Erythroblast (primary cell): ENCODE results near the gene DND1.
"Not testable (repeated sequence)": the region's sequence is repeated elsewhere in the genome, so short reads cannot be mapped to it uniquely, and the experiment has no call there.

Experiments
- DNase-seq, 2 experiments: peaks; one replicate each; lab custom pipeline; 2025; lab: John Stamatoyannopoulos, UW
- GATA1 ChIP-seq: IDR thresholded peaks from 2 replicates; pipeline ENCODE4 v1.6.1; 2011; ENCODE audit warnings: low read depth, mild to moderate bottlenecking, control low read depth, low read length, moderate library complexity
- POLR2A ChIP-seq: IDR thresholded peaks from 2 replicates; pipeline ENCODE4 v1.6.1; 2011; ENCODE audit warnings: mild to moderate bottlenecking, low read length

Gene DND1

DNA sequence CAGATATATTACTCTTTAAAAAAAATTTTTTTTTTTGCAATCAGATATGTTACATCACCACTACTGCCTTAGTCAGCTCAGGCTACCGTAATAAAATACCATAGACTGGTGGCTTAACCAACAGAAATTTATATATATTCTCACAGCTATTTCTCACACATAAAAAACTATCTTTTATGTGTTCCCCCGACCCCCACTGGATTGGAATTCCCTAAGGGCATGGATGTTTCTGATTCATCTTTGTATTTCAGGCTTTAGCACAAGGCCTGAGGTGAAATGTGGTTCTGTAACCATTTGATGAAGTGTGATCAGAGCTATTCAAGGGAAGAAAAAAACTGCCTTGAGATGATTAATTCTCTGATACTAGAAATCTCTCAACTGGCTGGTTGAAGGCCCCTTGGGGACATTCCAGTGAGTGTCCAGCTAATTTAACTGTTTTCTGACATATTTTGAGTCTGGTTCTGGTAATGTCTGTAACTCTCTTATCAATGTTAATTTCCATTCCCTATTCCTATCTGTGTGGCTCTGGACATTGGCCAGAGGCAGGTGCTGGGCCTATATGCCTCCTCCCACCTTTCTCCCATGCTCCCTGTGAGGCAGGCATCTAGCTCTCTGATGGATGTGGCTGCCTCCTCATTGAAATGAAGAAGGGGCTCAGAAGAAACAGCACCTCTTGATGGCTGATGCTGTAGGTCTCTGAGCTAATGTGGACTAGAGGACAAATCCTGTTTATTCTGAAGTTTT lies 42.9 kb downstream of the DND1 start:
- no peak for TF ChIP-seq POLR2A
- no peak for TF ChIP-seq GATA1
- no peak for DNase-seq

DNA sequence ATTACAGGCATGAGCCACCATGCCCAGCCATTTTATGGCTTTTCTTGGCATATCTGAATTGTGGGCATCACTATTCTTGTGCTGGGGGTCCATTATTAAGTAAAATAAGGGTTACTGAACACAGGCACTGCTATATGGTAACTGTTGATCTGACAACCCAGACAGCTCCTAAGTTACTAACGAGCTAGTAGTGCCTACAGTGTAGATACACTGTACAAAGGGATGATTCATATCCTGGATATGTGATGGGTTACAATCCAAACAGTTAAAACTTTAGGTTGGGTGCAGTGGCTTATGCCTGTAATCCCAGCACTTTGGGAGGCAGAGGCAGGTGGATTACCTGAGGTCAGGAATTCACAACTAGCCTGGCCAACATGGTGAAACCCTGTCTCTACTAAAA lies 44.7 kb downstream of the DND1 start:
- TF ChIP-seq POLR2A (no peak), GATA1 (no peak)
- no peak for DNase-seq

DNA sequence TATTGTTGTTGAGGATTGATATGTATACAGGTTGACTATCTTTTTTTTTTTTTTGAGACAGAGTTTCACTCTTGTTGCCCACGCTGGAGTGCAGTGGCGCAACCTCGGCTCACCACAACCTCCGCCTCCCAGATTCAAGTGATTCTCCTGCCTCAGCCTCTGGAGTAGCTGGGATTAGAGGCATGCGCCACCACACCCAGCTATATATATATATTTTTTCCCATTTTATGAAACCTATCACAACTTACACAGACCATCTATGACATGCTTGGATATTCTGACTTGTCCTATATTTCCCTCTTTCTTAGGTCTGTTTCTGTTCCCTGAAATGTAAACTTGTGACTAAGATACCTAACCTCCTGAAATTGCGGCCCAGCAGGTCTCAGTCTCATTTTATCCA lies 45.4 kb downstream of the DND1 start:
- TF ChIP-seq GATA1: no peak
- no peak for DNase-seq

DNA sequence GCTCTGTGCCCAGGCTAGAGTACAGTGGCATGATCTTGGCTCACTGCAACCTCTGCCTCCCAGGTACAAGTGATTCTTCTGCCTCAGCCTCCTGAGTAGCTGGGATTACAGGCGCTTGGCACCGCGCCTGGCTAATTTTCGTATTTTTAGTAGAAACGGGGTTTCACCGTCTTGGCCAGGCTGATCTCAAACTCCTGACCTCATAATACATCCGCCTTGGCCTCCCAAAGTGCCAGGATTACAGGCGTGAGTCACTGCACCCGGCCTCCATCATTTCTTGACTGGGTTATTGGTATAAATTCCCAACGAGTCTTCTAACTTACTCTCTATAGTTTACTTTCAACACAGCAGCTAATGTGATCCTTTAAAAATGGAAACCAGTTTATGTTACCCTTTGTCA lies 48.5 kb downstream of the DND1 start:
- not testable (repeated sequence) for DNase-seq

DNA sequence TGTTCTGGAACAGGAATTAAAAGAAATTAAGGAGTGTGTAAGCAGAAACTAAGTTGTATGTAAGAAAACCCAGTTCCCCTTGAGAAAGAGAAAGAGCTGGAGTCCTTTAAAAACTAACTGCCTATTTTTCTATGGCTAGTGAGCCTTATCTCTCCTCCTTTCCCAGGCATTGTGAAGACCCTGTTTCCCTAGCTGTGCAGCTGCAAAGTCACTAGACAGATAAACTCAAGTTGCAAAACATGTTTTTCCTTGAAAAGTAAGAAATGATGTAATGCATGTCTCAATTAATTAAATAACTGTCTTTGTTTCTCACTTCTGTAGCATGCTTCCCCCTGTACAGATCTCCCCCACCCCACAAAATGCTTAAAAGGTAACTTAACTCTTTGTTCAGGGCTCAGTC lies 50.3 kb downstream of the DND1 start:
- not testable (repeated sequence) for DNase-seq

DNA sequence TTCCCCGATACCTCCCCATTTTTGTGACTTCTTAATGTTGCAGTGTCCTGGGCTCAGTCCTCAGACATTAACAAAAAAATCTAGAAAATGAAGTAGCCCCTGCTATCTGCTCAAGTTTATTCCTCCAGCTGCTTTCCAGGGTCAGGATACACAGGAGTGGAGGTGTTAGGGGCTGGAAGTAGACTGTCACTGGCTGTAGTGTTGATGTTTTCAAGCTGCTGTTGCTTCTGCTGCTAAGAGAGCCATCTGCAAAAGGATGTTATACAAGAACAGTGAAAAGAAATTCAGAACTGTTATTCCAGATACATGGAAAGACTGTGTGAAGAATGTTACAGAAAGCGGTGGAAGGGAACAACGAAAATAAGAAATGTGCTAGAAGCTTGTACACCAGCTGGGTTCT lies 51.1 kb downstream of the DND1 start:
- DNase-seq: no peak
- TF ChIP-seq GATA1: no peak
- no peak for TF ChIP-seq POLR2A
